HAP-1 (cell line): ENCODE data around the gene EDNRB.
"Not testable (repeated sequence)": the region's sequence is repeated elsewhere in the genome, so short reads cannot be mapped to it uniquely, and the experiment has no call there.

Source experiments
- DNase-seq, 2 experiments: peaks; one replicate each; pipeline ENCODE4 v3.0.0-alpha.2; 2016 to 2020; ENCODE audit warnings: low spot score in 2 of 2
- H3K27me3 ChIP-seq: fragments of 250-450 bp; sonication (Bioruptor Pico); 2 replicates; pipeline ENCODE4 v1.5.1; 2020; ENCODE audit warnings: low read depth, mild to moderate bottlenecking, moderate library complexity
- H3K36me3 ChIP-seq: fragments of 250-450 bp; sonication (Bioruptor Pico); replicated peaks from 2 replicates; pipeline ENCODE4 v1.5.1; 2020; ENCODE audit warnings: mild to moderate bottlenecking
- H3K4me1 ChIP-seq: fragments of 250-450 bp; sonication (Bioruptor Pico); 2 replicates; pipeline ENCODE4 v1.5.1; 2020; ENCODE audit warnings: mild to moderate bottlenecking
- H3K4me3 ChIP-seq: fragments of 250-450 bp; sonication (Bioruptor Pico); 2 replicates; pipeline ENCODE4 v1.5.1; 2020; ENCODE audit warnings: mild to moderate bottlenecking, moderate library complexity
- H3K9me3 ChIP-seq: fragments of 250-450 bp; sonication (Bioruptor Pico); 2 replicates; pipeline ENCODE4 v1.5.1; 2020; ENCODE audit warnings: mild to moderate bottlenecking, moderate library complexity
- in situ Hi-C: fragments of 300-500 bp; cut with MboI; formaldehyde crosslinking; loops from 3 replicates; pipeline ENCODE4 v1.14.3; 2020; ENCODE audit warnings: low sequenced_read_pairs, inconsistent platforms, mixed read lengths

EDNRB gene

DNA sequence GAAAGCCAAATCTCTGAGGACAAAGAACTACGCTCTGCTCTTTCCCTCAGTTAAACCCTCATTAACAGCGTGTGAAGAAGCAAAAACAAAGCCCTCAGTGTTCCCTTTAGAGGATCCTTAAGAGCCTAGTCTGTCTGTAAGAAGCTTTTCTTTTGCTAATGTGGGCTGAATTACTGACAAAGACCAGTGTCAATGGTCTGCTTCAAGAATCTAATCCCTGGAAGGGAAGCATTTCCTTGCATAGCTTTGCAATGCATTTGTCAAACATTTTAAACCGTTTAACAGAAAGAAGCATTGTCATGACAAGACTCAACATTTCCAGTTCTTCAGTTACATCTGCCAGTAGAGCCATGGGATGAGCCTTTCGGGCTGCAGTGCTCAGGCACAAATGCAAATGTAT is 64.9 kb downstream of the EDNRB start:
- peaks cover 25% of the 10 kb centered on the region for H3K27me3 ChIP-seq

DNA sequence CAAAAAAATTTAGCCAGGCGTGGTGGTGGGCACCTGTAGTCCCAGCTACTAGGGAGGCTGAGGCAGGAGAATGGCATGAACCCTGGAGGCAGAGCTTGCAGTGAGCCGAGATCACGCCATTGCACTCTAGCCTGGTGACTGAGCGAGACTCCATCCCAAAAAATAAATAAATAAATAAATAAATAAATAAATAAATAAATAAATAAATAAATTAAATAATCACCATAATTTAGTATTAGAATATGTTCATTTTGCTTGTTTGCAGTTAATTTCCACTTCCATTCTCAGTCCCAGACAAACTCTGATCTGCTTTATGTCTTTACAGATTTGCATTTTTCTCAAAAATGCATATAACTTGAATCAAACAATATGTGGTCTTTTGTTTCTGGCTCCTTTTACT is 70.6 kb downstream of the EDNRB start:
- not testable (repeated sequence) for DNase-seq, H3K36me3 ChIP-seq

More for the DNA sequence above, 64.9 kb downstream of the EDNRB start:
- DNase-seq: peak; percentile 47 to 97
- Histone ChIP-seq H3K36me3 (no peaks in the 10 kb centered on the region), H3K9me3 (no peaks in the 10 kb centered on the region), H3K4me3 (no peak overlapping the region), H3K4me1 (peaks cover 14% of the 10 kb centered on the region)
- in situ Hi-C loops: no loop called here

GRCh38 chr13:77846173-77846572 is 72.5 kb downstream of the EDNRB start:
- no peak for DNase-seq
- Histone ChIP-seq H3K27me3 (peaks cover 9% of the 10 kb centered on the region), H3K36me3 (no peaks in the 10 kb centered on the region), H3K4me1 (no peaks in the 10 kb centered on the region), H3K4me3 (no peak overlapping the region), H3K9me3 (no peaks in the 10 kb centered on the region)
- in situ Hi-C loops: no loop called here

More for the DNA sequence above, 70.6 kb downstream of the EDNRB start:
- H3K4me3 ChIP-seq, in situ Hi-C loops, H3K4me1 ChIP-seq, H3K9me3 ChIP-seq: not testable (repeated sequence)
- H3K27me3 ChIP-seq: peaks cover 11% of the 10 kb centered on the region
